ENCODE results near the gene TTC7B. TPM values are rescaled to one million over a fixed set of nuclear protein-coding genes. Genes with fewer than 3 reads are reported as not detected.

The TTC7B gene
- total and polyA plus RNA-seq, 2 of the 8 experiments (the other 6 are each of a cell fraction or from before 2014, with no cell fraction given), result 23.7 to 34.0 TPM

GRCh38 chr14:90538716-90539495 lies 277.3 kb downstream of the TTC7B start:
- no peak overlapping the region for H3K14ac ChIP-seq (ENCODE audit: insufficient read length)
- no peak for FAIRE-seq
- WGBS, 2 experiments (ENCODE audit: extremely low coverage in 1 of 2, insufficient coverage in 1 of 2, insufficient read length in 1 of 2, insufficient replicate concordance in 2 of 2, low coverage in 1 of 2, low lambda C conversion rate in 2 of 2, missing lambda C conversion rate in 1 of 2), result 84% methylated on average over 13 of the region's 13 CpGs; no CpG with 5 or more reads in 1 of the 2 experiments

More at GRCh38 chr14:90538716-90539495, 277.3 kb downstream of the TTC7B start:
- ChIA-PET POLR2A (ENCODE audit: partially characterized antibody) (interaction anchor here (1.4 to 1.6 kb wide), 2 partner anchors 10 to 16 kb away, joined by 3 to 4 read pairs; no protein-coding TSS in a partner anchor), CTCF (ENCODE audit: partially characterized antibody) (no interaction called here)
- Histone ChIP-seq H2BK5ac (ENCODE audit: low read depth, low read length) (no peak overlapping the region), H2BK12ac (ENCODE audit: low read depth, low read length) (0 out of 2 replicates have a peak overlapping the region, but pooled peaks have one; percentile 27), H3K56ac (replicated peaks; ENCODE audit: insufficient read length, low read depth, low read length) (no peak overlapping the region), H2AFZ (ENCODE audit: low read length) (no peak overlapping the region), H3K79me2 (ENCODE audit: control insufficient read depth in 1 of 2, insufficient read depth in 2 of 2, low read length in 2 of 2) (no peaks in the 10 kb centered on the region), H3K23ac (ENCODE audit: insufficient read length) (no peak overlapping the region), H3K4ac (replicated peaks; ENCODE audit: insufficient read length, low read depth, low read length) (no peak overlapping the region), H3K4me2 (ENCODE audit: insufficient read depth in 1 of 2, low read depth in 2 of 2, low read length in 2 of 2) (no peak overlapping the region), H3K18ac (ENCODE audit: extremely low read depth, low read length) (no peak overlapping the region), H4K20me1 (replicated peaks in 1 of 2; ENCODE audit: control insufficient read depth in 1 of 2, insufficient read depth in 2 of 2, low read length in 2 of 2) (no peaks in the 10 kb centered on the region), H3K27ac (ENCODE audit: low read depth, low read length) (no peak overlapping the region), H3K27me3 (replicated peaks in 1 of 4; ENCODE audit: control insufficient read depth in 3 of 4, extremely low read depth in 1 of 4, insufficient read depth in 3 of 4, low read length in 3 of 4) (no peaks in the 10 kb centered on the region), H3K9ac (replicated peaks in 1 of 4; ENCODE audit: extremely low read depth in 1 of 4, low read depth in 3 of 4, low read length in 3 of 4) (no peak overlapping the region), H2BK20ac (ENCODE audit: low read length) (no peak overlapping the region), H2BK120ac (replicated peaks; ENCODE audit: low read depth, low read length) (no peak overlapping the region), H3K23me2 (ENCODE audit: low read depth, low read length) (peaks cover 2% of the 10 kb centered on the region; the same call in 1 of the 2 replicates), H2AK5ac (ENCODE audit: low read depth, low read length) (0 out of 2 replicates have a peak overlapping the region, but pooled peaks have one; percentile 24), H4K91ac (replicated peaks; ENCODE audit: insufficient read length, low read length) (no peak overlapping the region), H2BK15ac (ENCODE audit: low read length) (no peak overlapping the region), H4K8ac (ENCODE audit: extremely low read depth, insufficient read depth, low read length) (peak overlapping the region; percentile 53; the same call in 1 of the 2 replicates), H3K4me3 (ENCODE audit: extremely low read depth in 1 of 4, insufficient read depth in 2 of 4, low read depth in 3 of 4, low read length in 4 of 4) (no peak overlapping the region), H3K9me3 (ENCODE audit: insufficient read depth in 2 of 2, low read depth in 1 of 2, low read length in 1 of 2) (no peaks in the 10 kb centered on the region), H3K36me3 (ENCODE audit: control insufficient read depth in 2 of 4, insufficient read depth in 4 of 4, low read length in 3 of 4) (no peaks in the 10 kb centered on the region), H3K79me1 (ENCODE audit: low read depth, low read length) (no peaks in the 10 kb centered on the region; the same call in 1 of the 2 replicates), H3K4me1 (replicated peaks in 1 of 4; ENCODE audit: control insufficient read depth in 3 of 4, insufficient read depth in 4 of 4, low read length in 3 of 4) (peaks cover 0 to 8% (median 1%) of the 10 kb centered on the region in 4 experiments; a peak in 4 of 7 replicates), H4K5ac (ENCODE audit: insufficient read length, low read depth, low read length) (no peak overlapping the region)
- no peak for DNase-seq (ENCODE audit: low read depth in 1 of 2, low spot score in 2 of 2)
- TF ChIP-seq, protein P1, sequence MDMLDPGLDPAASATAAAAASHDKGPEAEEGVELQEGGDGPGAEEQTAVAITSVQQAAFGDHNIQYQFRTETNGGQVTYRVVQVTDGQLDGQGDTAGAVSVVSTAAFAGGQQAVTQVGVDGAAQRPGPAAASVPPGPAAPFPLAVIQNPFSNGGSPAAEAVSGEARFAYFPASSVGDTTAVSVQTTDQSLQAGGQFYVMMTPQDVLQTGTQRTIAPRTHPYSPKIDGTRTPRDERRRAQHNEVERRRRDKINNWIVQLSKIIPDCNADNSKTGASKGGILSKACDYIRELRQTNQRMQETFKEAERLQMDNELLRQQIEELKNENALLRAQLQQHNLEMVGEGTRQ (IDR thresholded peaks at IDR 0.05; ENCODE audit: low read length), result peak; percentile 49; the same call in 1 of the 2 replicates
- TF ChIP-seq NRF1 (IDR thresholded peaks at IDR 0.05; ENCODE audit: low read depth, low read length), result no peak
